ENCODE data around the gene PARD3B.

DNA sequence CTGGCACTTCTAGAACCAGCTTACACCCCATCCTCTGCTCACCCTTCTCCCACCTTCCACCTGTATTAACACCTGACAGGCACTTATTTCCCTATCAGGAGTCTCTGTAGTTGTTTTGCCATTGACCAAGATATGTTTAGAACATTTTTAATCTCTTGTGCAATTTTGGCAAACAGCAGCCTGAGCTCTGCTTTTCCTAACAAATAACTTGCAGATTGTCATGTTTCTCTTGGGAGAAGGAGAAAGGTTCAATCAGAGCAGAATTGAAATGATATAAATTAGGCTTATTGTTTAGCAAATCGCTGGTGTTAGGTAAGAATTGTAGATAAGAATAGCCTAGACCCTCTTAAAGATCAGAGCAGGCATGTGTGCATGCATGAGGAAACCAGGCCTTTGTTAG lies 225.5 kb downstream of the PARD3B start:
- TF ChIP-seq, protein P1, sequence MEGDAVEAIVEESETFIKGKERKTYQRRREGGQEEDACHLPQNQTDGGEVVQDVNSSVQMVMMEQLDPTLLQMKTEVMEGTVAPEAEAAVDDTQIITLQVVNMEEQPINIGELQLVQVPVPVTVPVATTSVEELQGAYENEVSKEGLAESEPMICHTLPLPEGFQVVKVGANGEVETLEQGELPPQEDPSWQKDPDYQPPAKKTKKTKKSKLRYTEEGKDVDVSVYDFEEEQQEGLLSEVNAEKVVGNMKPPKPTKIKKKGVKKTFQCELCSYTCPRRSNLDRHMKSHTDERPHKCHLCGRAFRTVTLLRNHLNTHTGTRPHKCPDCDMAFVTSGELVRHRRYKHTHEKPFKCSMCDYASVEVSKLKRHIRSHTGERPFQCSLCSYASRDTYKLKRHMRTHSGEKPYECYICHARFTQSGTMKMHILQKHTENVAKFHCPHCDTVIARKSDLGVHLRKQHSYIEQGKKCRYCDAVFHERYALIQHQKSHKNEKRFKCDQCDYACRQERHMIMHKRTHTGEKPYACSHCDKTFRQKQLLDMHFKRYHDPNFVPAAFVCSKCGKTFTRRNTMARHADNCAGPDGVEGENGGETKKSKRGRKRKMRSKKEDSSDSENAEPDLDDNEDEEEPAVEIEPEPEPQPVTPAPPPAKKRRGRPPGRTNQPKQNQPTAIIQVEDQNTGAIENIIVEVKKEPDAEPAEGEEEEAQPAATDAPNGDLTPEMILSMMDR (IDR thresholded peaks at IDR 0.05), result no peak
- TF ChIP-seq POLR2A (IDR thresholded peaks at IDR 0.05), result no peak

Data from transverse colon (tissue), 3 donors.